HG03280 (cell line): ENCODE results near the gene CADM1.

ENCODE experiments used
- ATAC-seq: cut with Tn5 transposase; IDR thresholded peaks from one replicate; pipeline ENCODE4 v1.9.1; 2021; ENCODE audit warnings: mild to moderate bottlenecking, moderate library complexity; ENCODE audit not compliant: unreplicated experiment

The CADM1 gene

GRCh38 chr11:115325523-115325922 lies 178.7 kb downstream of the CADM1 start:
- ATAC-seq: no peak

- ATAC-seq: peak; percentile 90
Measured at GRCh38 chr11:115324581-115325432, 179.4 kb downstream of the CADM1 start.

- no peak for ATAC-seq
Measured at GRCh38 chr11:115322553-115323203, 181.5 kb downstream of the CADM1 start.

GRCh38 chr11:115321605-115322289 lies 182.5 kb downstream of the CADM1 start:
- ATAC-seq: no peak

GRCh38 chr11:115317277-115318185 lies 186.7 kb downstream of the CADM1 start:
- ATAC-seq: no peak

GRCh38 chr11:115316696-115317095 lies 187.5 kb downstream of the CADM1 start:
- ATAC-seq: no peak

GRCh38 chr11:115314330-115314920 lies 189.8 kb downstream of the CADM1 start:
- no peak for ATAC-seq

GRCh38 chr11:115313224-115313838 lies 190.9 kb downstream of the CADM1 start:
- ATAC-seq: no peak

- no peak for ATAC-seq
Measured at GRCh38 chr11:115311949-115312348, 192.3 kb downstream of the CADM1 start.

GRCh38 chr11:115306689-115307088 lies 197.5 kb downstream of the CADM1 start:
- no peak for ATAC-seq

GRCh38 chr11:115304774-115305472 lies 199.3 kb downstream of the CADM1 start:
- no peak for ATAC-seq

- no peak for ATAC-seq
Measured at GRCh38 chr11:115303929-115304531, 200.2 kb downstream of the CADM1 start.

- no peak for ATAC-seq
Measured at GRCh38 chr11:115302946-115303703, 201.1 kb downstream of the CADM1 start.

- ATAC-seq: no peak
Measured at GRCh38 chr11:115300660-115301428, 203.4 kb downstream of the CADM1 start.

GRCh38 chr11:115298300-115299012 lies 205.8 kb downstream of the CADM1 start:
- no peak for ATAC-seq

- no peak for ATAC-seq
Measured at GRCh38 chr11:115297330-115297729, 206.9 kb downstream of the CADM1 start.

GRCh38 chr11:115291325-115291724 lies 212.9 kb downstream of the CADM1 start:
- ATAC-seq: no peak
